K562 (cell line): ENCODE data around the gene ARHGAP31. TPM values are rescaled to one million over a fixed set of nuclear protein-coding genes. Genes with fewer than 3 reads are reported as not detected.

Experiments
- ATAC-seq: fragments of 200-7000 bp; cut with Tn5 transposase; 3 replicates; pipeline ENCODE4 v1.9.1; 2020; ENCODE audit warnings: moderate library complexity
- BruUV-seq: library from RNA; stranded (reverse); fragments of 400-500 nt; replicated peaks from 2 replicates; lab custom pipeline; 2021; lab: Mats Ljungman, UMichigan
- CTCF ChIA-PET: fragments of 300-600 bp; formaldehyde crosslinking; extraction: SDS; loops from one replicate; lab custom pipeline; 2021; ENCODE audit warnings: low intra/inter-chr PET ratio; lab: Yijun Ruan, JAX
- POLR2A ChIA-PET: fragments of 300-600, 350-650 bp; sonication (Branson Sonifier 250); formaldehyde crosslinking; extraction: SDS; loops from one replicate; lab custom pipeline; 2021; ENCODE audit warnings: antibody characterized with exemption, inconsistent platforms; lab: Yijun Ruan, JAX
- DNase-seq, 4 experiments: peaks; one replicate each; pipeline versions ENCODE4 v3.0.0 to v3.0.0-alpha.2; 2011 to 2018; ENCODE audit warnings: low spot score in 3 of 4, mixed read lengths in 3 of 4; ENCODE audit errors: extremely low read depth in 1 of 4
- FAIRE-seq: peaks from 2 replicates; lab custom pipeline; 2011; peaks lifted over from hg19 to GRCh38; lab: Jason Lieb, UNC
- H2AFZ ChIP-seq: 2 replicates; pipeline ENCODE4 v1.6.0; 2011; ENCODE audit warnings: low read depth, low read length, control low read depth, inconsistent platforms
- H3K27ac ChIP-seq: fragments of 200-600 bp; 3 replicates; pipeline ENCODE4 v1.8.0; 2011; ENCODE audit warnings: low read depth, mild to moderate bottlenecking, control low read depth, inconsistent platforms, low read length, moderate library complexity, mixed read lengths; ENCODE audit errors: extremely low read depth
- H3K27me3 ChIP-seq, 2 experiments: fragments of 300-600 bp in 1 of 2; 2 replicates in 1 of 2; 3 replicates in 1 of 2; pipeline versions ENCODE4 v1.6.0 to v1.8.0; 2011; ENCODE audit warnings: inconsistent platforms in 2 of 2, low read length in 2 of 2, mild to moderate bottlenecking in 1 of 2, mixed read lengths in 1 of 2, moderate library complexity in 1 of 2; ENCODE audit not compliant: control insufficient read depth in 2 of 2, insufficient read depth in 2 of 2
- H3K36me3 ChIP-seq: fragments of 300-600 bp; 3 replicates; pipeline ENCODE4 v1.8.0; 2011; ENCODE audit warnings: mild to moderate bottlenecking, low read length, inconsistent platforms; ENCODE audit not compliant: control insufficient read depth, insufficient read depth
- H3K4me1 ChIP-seq, 2 experiments: fragments of 200-600 bp in 1 of 2; replicated peaks in 1 of 2; 2 replicates in 1 of 2; 3 replicates in 1 of 2; pipeline versions ENCODE4 v1.5.1 to v1.8.0; 2011; ENCODE audit warnings: inconsistent platforms in 2 of 2, low read length in 2 of 2, mild to moderate bottlenecking in 1 of 2, mixed read lengths in 1 of 2, moderate library complexity in 1 of 2; ENCODE audit not compliant: control insufficient read depth in 2 of 2, insufficient read depth in 2 of 2
- H3K4me2 ChIP-seq: 2 replicates; pipeline ENCODE4 v1.6.1; 2011; ENCODE audit warnings: low read length, control low read depth, inconsistent platforms, mixed read lengths; ENCODE audit not compliant: insufficient read depth
- H3K4me3 ChIP-seq: fragments of 200-600 bp; sonication (generic), shearing (Covaris generic); 2 replicates; pipeline ENCODE4 v1.5.1; 2016; ENCODE audit warnings: control low read depth, inconsistent platforms
- H3K79me2 ChIP-seq: fragments of 200-600 bp; 3 replicates; pipeline ENCODE4 v1.8.0; 2011; ENCODE audit warnings: low read length, inconsistent platforms; ENCODE audit not compliant: control insufficient read depth, insufficient read depth
- H3K9ac ChIP-seq, 2 experiments: 2 replicates each; pipeline versions ENCODE4 v1.6.0 to v1.6.1; 2011; ENCODE audit warnings: low read depth in 2 of 2, low read length in 2 of 2, control low read depth in 1 of 2, inconsistent platforms in 1 of 2, mild to moderate bottlenecking in 1 of 2, mixed read lengths in 1 of 2; ENCODE audit not compliant: insufficient read depth in 1 of 2
- H3K9me1 ChIP-seq: one replicate; pipeline ENCODE4 v1.6.0; 2011; ENCODE audit warnings: inconsistent platforms, mild to moderate bottlenecking, low read length, moderate library complexity; ENCODE audit not compliant: control insufficient read depth, insufficient read depth
- H3K9me3 ChIP-seq: replicated peaks from 2 replicates; pipeline ENCODE4 v1.5.1; 2011; ENCODE audit warnings: low read depth, low read length, inconsistent platforms; ENCODE audit not compliant: control insufficient read depth, insufficient read depth
- H4K20me1 ChIP-seq: replicated peaks from 2 replicates; pipeline ENCODE4 v1.6.1; 2011; ENCODE audit warnings: low read length, inconsistent platforms, mixed read lengths; ENCODE audit not compliant: control insufficient read depth, insufficient read depth
- CBFA2T2 ChIP-seq: fragments of 450-650 bp; conservative IDR thresholded peaks from 2 replicates; pipeline ENCODE4 v1.6.1; 2017; ENCODE audit warnings: mild to moderate bottlenecking
- GATA2 ChIP-seq: sonication (generic); formaldehyde crosslinking; IDR thresholded peaks from 2 replicates; pipeline ENCODE4 v1.4.0; 2020; ENCODE audit warnings: mild to moderate bottlenecking, missing genetic modification reagents
- HDAC3 ChIP-seq: fragments of 450-650 bp; IDR thresholded peaks from 2 replicates; pipeline ENCODE4 v1.6.1; 2018; ENCODE audit warnings: borderline replicate concordance, mild to moderate bottlenecking, moderate library complexity; ENCODE audit not compliant: partially characterized antibody
- MCM7 ChIP-seq, 2 experiments: fragments of 450-650 bp; IDR thresholded peaks; 2 replicates each; pipeline ENCODE4 v1.6.1; 2016 to 2018
- NCOR1 ChIP-seq: fragments of 450-650 bp; IDR thresholded peaks from 2 replicates; pipeline ENCODE4 v1.6.1; 2016; ENCODE audit warnings: mild to moderate bottlenecking, moderate library complexity
- POLR2AphosphoS5 ChIP-seq: IDR thresholded peaks from 2 replicates; pipeline ENCODE4 v1.6.1; 2011; ENCODE audit warnings: mild to moderate bottlenecking, low read depth, low read length, moderate library complexity; ENCODE audit not compliant: control insufficient read depth, insufficient read depth
- RBM39 ChIP-seq: fragments of 200-400 bp; formaldehyde crosslinking; optimal IDR thresholded peaks from 2 replicates; pipeline ENCODE3; 2018; ENCODE audit warnings: low read depth, low read length
- TCF3 ChIP-seq: sonication (generic); formaldehyde crosslinking; IDR thresholded peaks from 2 replicates; pipeline ENCODE4 v1.4.0; 2020; ENCODE audit warnings: mild to moderate bottlenecking, missing genetic modification reagents
- TOE1 ChIP-seq, 2 experiments: fragments of 450-650 bp in 1 of 2; sonication (generic) in 1 of 2; formaldehyde crosslinking in 1 of 2; IDR thresholded peaks; 2 replicates each; pipeline versions ENCODE4 v1.7.1 to v1.8.0; 2016 to 2022; ENCODE audit warnings: borderline replicate concordance in 2 of 2, mild to moderate bottlenecking in 2 of 2, antibody characterized with exemption in 1 of 2, inconsistent platforms in 1 of 2, low read depth in 1 of 2, missing genetic modification reagents in 1 of 2, moderate library complexity in 1 of 2
- ZMIZ1 ChIP-seq, 2 experiments: fragments of 150-350 bp in 1 of 2; IDR thresholded peaks; 2 replicates each; pipeline ENCODE4 v1.6.1; 2012 to 2016; ENCODE audit warnings: low read depth in 2 of 2, low read length in 2 of 2, mild to moderate bottlenecking in 1 of 2, moderate library complexity in 1 of 2
- ZNF395 ChIP-seq: fragments of 200-800 bp; sonication (Bioruptor generic); IDR thresholded peaks from 2 replicates; pipeline ENCODE4 v1.6.1; 2017; ENCODE audit warnings: missing genetic modification characterization, missing compliant biosample characterization
- ZNF512 ChIP-seq: IDR thresholded peaks from 2 replicates; pipeline ENCODE4 v1.6.1; 2016; ENCODE audit warnings: missing genetic modification characterization, missing compliant biosample characterization
- WGBS: fragments of 100-300 bp; shearing (Covaris generic); methylation state at CpG from one replicate; pipeline ENCODE4 v1.1.6; 2016; ENCODE audit warnings: low coverage, mixed read lengths; ENCODE audit not compliant: insufficient coverage; ENCODE audit errors: missing lambda C conversion rate; 5-methylcytosine and 5-hydroxymethylcytosine counted together
- in situ Hi-C: fragments of 300-500 bp; cut with MboI; formaldehyde crosslinking; loops from 4 replicates; pipeline ENCODE4 v1.15.0; 2018; ENCODE audit warnings: inconsistent platforms, mixed read lengths
- intact Hi-C: fragments of 100-400 bp; cut with micrococcal nuclease; formaldehyde crosslinking; loops from 2 replicates; pipeline ENCODE4 v1.14.2; 2022
- polyA plus RNA-seq, 8 experiments: library from polyadenylated mRNA; depleted of rRNA in 4 of 8; stranded (reverse) in 5 of 8; unstranded in 3 of 8; fragments of >200 nt; fragmentation: Nextera tagmentation in 2 of 8; fragmentation: Illumina TruSeq in 1 of 8; extraction: Ambion mirVana in 2 of 8; extraction: Trizol in 1 of 8; gene quantifications; 2 replicates each; pipeline versions ENCODE4 v1.2.1 to v1.2.3, GENCODE V29; 2011 to 2014; ENCODE audit warnings: inconsistent platforms in 1 of 8, missing spikeins in 1 of 8
- total RNA-seq, 7 experiments: library from RNA; depleted of rRNA in 6 of 7; stranded (reverse); fragments of >200 nt in 6 of 7; fragmentation: Illumina TruSeq in 2 of 7; extraction: Trizol in 2 of 7; gene quantifications; 2 replicates each; pipeline versions ENCODE4 v1.2.1 to v1.2.3, GENCODE V29; 2011 to 2021; ENCODE audit warnings: low replicate concordance in 1 of 7

The ARHGAP31 gene
- total and polyA plus RNA-seq, 9 of the 15 experiments (the other 6 are each of a cell fraction or from before 2014, with no cell fraction given), result under 0.01 to 0.13 (median 0.06) TPM; not detected in 5

- TF ChIP-seq TOE1 (IDR thresholded peaks at IDR 0.05; ENCODE audit: borderline replicate concordance) (no peak), TOE1 (CRISPR knock-in tag; IDR thresholded peaks at IDR 0.05; ENCODE audit: borderline replicate concordance, low read depth) (no peak), RBM39 (no peak), MCM7 (IDR thresholded peaks at IDR 0.05) (no peak), ZNF512 (tag) (no peak), ZNF395 (no peak)
Measured at GRCh38 chr3:119416873-119417272, 122.7 kb downstream of the ARHGAP31 start (continued).

DNA sequence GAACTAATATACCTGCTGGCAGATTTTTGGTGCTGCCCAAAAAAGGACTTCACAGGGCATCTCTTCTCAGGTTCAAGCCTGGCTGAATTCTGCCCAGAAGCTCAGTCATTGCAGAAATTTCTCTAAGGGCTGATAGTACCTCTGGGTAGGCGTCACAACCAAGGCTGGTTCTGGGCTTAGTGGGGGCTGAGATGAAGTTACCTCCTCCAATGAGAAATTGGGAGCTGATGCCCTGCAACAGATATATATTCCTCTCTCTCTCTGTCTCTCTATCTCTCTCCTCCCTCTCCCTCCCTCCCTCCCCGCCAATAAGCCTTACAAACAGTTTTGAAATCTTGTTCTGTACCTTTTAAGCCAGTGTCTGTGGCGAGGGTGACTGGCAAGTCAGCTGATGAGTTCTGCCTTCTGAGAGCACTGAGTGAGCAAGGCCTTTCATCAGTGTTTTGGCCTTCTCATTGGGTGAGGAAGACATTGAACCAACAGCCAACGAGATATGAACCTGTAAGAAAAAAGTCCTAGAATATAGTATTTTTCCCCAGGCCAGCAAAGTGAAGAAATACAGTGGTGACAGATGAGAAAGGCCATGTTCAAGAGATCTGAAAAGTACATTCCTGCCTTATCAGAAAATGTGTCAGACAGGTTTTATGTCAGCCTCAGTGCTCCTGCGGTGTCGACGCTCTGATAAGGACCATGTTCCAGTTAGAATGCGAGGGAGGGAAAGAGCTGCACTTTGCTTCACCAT is 123.8 kb downstream of the ARHGAP31 start:
- FAIRE-seq (peak; percentile 97), DNase-seq (peak; percentile 53 to 83 (median 62)), ATAC-seq (peak; percentile 86)
- Histone ChIP-seq H2AFZ (peak overlapping the region; percentile 54), H3K79me2 (no peaks in the 10 kb centered on the region), H3K9me1 (no peaks in the 10 kb centered on the region), H3K36me3 (no peaks in the 10 kb centered on the region), H3K9me3 (no peaks in the 10 kb centered on the region), H3K4me2 (peak overlapping the region; percentile 18; the same call in 1 of the 2 replicates), H3K9ac (no peak overlapping the region), H3K4me3 (no peak overlapping the region), H4K20me1 (no peaks in the 10 kb centered on the region), H3K27ac (peak overlapping the region; percentile 39), H3K27me3 (no peaks in the 10 kb centered on the region), H3K4me1 (peaks cover 8 to 29% of the 10 kb centered on the region in 2 experiments; a peak in 3 of 5 replicates)
- POLR2A ChIA-PET, result interaction anchor here (0.6 to 2.3 kb wide), 3 partner anchors 20 to 392 kb away, joined by 3 to 5 read pairs (median 3); no protein-coding TSS in a partner anchor
- CTCF ChIA-PET, result no interaction called here
- intact Hi-C loops, result no loop called here
- WGBS, result 0% methylated on average over 6 of the region's 8 CpGs
- BruUV-seq, result no TSS peak
- in situ Hi-C loops, result no loop called here
- TF ChIP-seq NCOR1 (peak; percentile 82), TCF3 (CRISPR knock-in tag) (peak; percentile 83), HDAC3 (peak; percentile 61), ZMIZ1 (IDR thresholded peaks at IDR 0.05; ENCODE audit: low read depth in 2 of 2, low read length in 2 of 2) (peak in 1 of 2 experiments; percentile 43; a peak in 1 of 4 replicates), GATA2 (CRISPR knock-in tag) (peak; percentile 61), CBFA2T2 (peak; percentile 84), POLR2AphosphoS5 (peak; percentile 70; the same call in 1 of the 2 replicates)
